NCI-H510A (cell line): Measurements from ENCODE around the gene PCSK5.
"Not testable (repeated sequence)": the region's sequence is repeated elsewhere in the genome, so short reads cannot be mapped to it uniquely, and the experiment has no call there.

Experiments
- DNase-seq: peaks from one replicate; lab custom pipeline; 2025; lab: John Stamatoyannopoulos, UW

PCSK5 gene

DNA sequence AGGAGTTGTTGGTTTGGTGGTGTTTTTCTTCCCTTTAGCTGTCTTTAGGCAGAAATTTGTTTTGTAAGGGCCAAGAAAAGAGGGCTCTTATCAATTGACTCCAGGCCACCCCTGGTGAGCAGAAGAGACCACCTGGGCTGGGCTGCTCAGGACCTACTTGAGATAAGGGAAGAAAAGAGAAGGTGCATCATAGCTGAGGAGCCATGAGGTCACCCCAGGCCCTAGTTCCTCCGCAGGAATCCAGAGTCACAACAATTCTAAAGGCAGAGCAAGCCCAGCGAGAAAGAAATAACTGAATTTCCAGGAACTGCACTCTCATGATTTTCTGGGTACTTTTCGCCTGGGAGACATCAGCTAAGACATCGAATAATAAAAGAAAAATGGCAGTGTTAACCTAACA lies 468.9 kb downstream of the PCSK5 start:
- DNase-seq, result no peak

DNA sequence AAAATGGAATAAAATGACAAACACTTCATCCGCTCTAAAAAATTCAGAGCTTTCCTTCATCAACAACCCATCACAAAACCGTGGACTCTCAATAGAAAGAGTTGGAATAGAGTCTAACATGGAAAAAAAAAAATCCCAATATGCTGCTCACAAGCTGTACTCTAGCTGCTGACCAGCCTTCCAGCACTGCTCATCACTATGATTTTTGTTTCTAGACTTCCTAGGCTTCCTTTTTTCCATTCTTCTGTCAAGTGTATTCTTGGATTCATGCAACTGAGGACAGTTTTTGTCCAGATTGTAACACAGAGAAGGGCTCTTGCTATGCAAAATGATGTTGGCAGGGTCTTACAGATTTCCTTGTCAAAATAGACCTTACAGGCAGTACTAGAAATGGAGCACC lies 469.3 kb downstream of the PCSK5 start:
- no peak for DNase-seq

DNA sequence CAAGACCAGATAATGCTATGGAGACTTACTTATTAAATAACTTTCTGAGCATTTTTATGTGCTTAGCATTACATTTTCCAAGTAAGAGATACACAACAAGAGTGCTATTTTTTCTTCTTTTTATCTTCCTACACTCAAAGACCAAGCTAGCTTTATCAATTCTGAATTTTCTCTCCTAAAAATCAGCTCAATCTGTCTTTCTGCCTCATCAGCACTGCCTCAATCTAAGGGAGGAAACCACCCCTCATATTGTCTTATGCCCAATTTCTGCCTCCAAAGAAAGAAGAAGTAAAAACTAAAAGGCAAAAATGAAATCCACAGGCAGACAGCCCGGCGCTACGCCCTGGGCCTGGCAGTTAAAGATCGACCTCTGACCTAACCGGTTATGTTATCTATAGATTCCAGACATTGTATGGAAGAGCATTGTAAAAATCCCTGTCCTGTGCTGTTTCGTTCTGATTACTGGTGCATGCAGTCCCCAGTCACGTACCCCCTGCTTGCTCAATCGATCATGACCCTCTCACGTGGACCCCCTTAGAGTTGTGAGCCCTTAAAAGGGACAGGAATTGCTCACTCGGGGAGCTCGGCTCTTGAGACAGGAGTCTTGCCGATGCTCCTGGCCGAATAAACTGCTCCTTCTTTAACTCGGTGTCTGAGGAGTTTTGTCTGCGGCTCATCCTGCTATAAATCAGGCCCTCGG lies 472.0 kb downstream of the PCSK5 start:
- DNase-seq, result not testable (repeated sequence)

DNA sequence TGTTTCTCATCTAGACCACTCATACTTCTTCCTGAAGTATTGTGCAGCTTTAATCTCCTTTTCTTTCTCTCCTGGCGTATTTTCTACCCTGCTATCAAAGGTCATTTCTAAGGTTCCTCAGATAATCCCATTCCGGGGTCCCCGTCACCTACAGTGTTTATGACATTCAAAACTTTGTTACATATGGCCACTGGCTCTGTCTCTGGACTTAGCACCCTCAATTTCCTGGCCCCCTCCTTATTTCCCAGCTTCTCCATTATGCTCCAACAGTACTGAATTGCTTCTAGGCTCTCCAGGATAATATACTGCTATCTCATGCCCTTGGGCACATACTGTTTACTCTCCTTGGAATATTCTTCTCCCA lies 472.5 kb downstream of the PCSK5 start:
- no peak for DNase-seq

DNA sequence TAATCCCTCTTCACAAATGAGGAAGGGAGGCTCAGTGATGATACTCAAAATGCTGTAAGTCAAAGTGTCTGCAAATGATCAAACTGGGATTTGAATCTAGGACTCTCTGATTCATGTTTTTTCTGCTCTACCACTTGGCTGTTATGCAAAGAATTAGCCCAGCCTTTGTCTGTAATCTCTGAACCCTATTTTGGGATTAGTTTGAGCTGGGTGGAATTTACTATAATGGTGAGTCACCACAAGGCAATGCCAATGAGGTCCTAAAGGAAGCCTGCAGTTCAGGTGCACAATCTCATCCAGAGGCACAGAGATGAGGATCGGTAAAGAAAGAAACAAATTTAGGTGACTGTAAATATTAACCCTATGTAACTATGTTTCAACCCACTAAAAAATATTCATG lies 474.6 kb downstream of the PCSK5 start:
- DNase-seq, result no peak

GRCh38 chr9:76366275-76366674 lies 475.8 kb downstream of the PCSK5 start:
- DNase-seq, result no peak

DNA sequence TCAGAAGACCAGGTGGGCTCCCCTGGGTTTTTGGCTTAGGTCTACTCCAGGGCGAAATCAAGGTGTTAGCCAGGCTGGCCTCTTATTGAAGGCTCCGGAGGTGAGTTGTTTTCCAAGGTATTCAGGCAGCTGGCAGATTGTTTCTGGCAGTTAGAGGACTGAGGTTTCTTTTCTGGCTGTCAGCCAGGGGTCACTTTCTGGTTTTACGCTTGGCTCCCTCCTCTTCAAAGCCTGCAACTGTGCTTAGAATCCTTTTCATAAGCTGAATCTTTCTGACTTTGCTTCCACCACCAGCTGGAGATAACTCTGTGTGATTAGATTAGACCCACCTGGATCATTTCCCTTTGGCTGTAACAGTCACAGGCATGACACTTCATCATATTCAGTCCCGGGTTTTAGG lies 479.1 kb downstream of the PCSK5 start:
- peak; percentile 79 for DNase-seq

DNA sequence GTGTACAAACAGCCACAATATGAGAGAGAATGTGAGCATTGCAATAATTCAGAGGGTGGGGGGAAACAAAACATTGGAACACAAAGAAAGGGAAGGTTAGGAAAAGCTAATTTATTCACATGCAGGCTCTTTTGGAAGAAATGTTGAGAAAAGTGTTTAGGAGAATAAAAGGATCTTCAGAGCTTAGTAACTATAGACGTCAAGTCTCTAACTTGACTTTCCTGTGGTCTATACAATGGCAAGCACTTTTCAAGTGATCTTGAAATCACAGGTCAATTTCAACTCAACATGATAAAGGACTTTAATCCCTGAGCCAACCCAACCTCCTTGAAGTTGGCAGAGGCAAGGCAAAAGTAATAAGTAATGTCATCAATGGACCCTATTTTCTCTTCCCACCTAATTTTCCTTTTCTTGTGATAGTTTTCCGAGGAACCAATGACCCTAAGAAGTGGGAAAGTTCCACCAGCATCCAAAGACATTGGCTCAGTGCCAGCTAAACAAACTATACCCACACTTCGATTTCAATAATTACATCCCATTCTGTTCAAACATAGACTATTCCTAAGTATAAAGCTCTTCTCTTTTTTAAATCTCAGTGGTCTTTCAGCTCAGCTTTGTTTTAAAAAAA lies 480.0 kb downstream of the PCSK5 start:
- no peak for DNase-seq

- DNase-seq, result no peak
These were observed 481.4 kb downstream of the PCSK5 start for GRCh38 chr9:76371901-76372300.

GRCh38 chr9:76372336-76372735 lies 481.9 kb downstream of the PCSK5 start:
- no peak for DNase-seq

- DNase-seq, result no peak
These were observed 482.8 kb downstream of the PCSK5 start for GRCh38 chr9:76373173-76373783.

- DNase-seq, result no peak
These were observed 483.5 kb downstream of the PCSK5 start for GRCh38 chr9:76373784-76374474.

DNA sequence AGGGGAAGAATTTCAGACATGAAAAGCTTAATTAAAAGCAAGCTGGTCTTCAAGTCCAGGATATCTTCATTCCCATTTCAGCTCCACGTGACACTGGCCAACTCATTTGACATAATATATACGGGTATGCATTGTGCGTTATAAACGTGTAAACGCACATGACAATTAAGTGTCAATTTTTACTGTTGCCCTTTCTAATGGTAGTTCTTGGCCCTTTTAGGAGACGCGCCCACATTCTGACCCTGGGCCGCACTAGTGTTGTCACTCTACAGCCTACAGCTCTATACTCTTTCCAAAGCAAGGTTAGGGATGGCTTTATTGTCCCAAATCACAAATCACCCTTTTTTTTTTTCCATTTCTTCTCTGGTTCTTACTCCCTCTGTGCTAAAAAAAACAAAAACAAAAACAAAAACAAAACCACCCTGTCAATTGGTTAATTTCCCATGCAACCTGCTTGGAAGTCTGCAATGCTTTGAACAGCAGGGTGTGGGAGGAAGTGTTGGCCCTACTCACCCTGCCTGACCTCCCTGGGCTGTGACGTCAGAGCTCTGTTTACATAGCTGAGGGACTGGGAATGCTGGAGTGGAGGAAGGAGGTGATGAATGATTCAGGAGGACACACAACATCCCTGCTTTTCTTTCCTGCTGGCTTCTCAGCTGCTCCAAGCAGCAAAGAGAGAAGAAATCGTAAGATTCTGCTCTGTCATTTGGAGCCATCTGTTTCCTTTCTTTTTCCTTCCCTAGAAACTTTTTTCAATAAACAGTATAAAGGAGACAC lies 484.5 kb downstream of the PCSK5 start:
- DNase-seq, result peak; percentile 66

- DNase-seq, result no peak
These were observed 487.3 kb downstream of the PCSK5 start for GRCh38 chr9:76377791-76378190.

DNA sequence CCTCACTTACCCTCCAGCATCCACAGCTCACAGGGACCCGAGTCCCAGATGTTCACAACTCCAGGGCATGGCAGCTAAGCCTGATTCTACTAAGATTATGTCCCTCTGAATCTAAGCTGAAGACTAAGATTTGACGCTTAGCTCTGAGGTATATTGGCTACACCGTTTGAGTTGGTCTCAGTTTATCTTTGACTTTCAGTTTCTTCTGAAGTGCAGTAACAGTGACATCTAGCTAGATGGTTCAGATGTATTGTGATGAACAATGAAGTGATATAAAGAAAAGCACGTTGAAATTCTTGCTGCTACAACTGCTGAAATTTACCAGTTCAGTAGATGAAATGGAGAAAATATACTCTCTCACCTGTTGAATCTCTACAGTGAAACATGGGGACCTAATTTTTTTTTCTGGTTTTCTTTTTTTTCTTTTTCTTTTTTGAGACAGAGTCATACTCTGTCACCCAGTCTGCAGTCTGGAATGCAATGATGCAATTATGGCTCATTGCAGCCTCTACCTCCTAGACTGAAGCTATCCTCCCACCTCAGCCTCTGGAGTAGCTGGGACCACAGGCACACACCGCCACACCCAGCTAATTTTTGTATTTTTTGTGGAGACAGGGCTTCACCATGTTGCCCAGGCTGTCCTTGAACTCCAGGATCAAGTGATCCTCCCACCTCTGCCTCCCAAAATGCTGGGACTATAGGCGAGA lies 488.0 kb downstream of the PCSK5 start:
- no peak for DNase-seq

DNA sequence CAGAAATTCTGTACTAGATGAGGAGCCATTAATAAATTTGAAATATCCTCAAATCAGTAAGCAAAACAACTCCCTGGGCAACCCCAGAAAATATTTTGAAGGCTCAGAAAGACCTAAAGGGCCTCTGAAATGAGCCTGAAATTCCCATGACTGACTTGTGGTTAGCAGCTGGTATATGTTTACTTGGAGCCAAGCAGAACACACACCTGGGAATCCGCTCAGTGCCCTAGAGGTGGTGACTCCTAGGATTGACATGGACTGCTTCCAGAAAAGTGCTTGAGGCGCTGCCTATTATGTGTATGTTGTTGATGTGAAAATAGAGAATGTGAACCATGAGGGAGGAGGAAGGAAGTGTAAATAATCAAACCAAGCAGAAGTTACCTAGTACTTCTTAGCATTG lies 489.0 kb downstream of the PCSK5 start:
- DNase-seq, result peak; percentile 75

GRCh38 chr9:76390656-76391055 lies 500.2 kb downstream of the PCSK5 start:
- no peak for DNase-seq

- peak; percentile 80 for DNase-seq
These were observed 503.9 kb downstream of the PCSK5 start, which contains the start of gene RFK for GRCh38 chr9:76394195-76394959. Gene RFK, minus strand, starts transcription at chr9:76394426. Its CDS starts 255 bp downstream, at chr9:76394171.

DNA sequence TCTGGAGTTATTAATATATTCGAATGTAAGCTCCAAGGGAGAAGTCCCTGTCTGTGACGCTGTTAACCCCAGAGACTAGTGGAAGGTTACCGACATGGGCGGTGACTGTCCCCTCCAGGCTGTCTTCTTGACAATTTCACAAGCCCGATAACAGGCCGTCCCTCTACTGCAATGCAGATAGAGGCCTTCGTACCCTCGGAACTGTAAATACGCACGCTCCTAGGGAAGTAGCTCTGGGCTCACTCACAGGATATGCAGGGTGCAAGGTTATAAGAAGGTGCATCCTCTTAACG lies 504.4 kb downstream of the PCSK5 start:
- peak; percentile 40 for DNase-seq

- no peak for DNase-seq
These were observed 504.9 kb downstream of the PCSK5 start for GRCh38 chr9:76395381-76395780.

- DNase-seq, result no peak
These were observed 505.7 kb downstream of the PCSK5 start for GRCh38 chr9:76396144-76396543.
